Measurements from ENCODE around the gene NDUFA12.
"Not testable (repeated sequence)": the region's sequence is repeated elsewhere in the genome, so short reads cannot be mapped to it uniquely, and the experiment has no call there.

Gene NDUFA12

DNA sequence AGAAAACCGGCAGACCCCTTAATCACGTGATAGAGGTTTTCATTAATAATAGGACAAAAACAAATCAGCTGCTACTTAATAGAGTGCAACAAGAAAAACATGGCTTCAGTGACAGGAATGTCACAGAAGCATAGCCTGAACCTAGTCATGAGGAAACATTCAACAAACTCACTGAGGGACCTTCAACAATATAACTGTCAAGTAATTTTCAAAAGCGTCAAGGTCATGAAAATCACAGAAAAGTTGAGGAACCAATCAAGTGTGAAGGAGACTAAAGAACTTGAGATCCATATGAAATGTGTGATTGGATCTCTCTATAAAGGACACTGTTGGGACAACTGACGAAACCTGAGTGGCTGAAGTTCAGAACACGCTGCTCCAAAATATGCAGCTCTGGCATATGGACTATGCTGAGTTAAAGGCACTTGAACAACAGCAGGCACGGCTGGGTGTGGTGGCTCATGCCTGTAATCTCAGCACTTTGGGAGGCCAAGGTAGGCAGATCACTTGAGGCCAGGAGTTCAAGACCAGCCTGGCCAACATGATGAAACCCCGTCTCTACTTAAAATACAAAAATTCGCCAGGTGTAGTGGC is 16.3 kb downstream of the NDUFA12 start (continued):
- TF ChIP-seq ZNF785 (tag by site-specific recombination; IDR thresholded peaks at IDR 0.05) (no peak), KLF7 (tag by site-specific recombination; IDR thresholded peaks at IDR 0.05; ENCODE audit: borderline replicate concordance) (no peak), ZBTB1 (tag by site-specific recombination; IDR thresholded peaks at IDR 0.05) (no peak), GLIS1 (tag by site-specific recombination; IDR thresholded peaks at IDR 0.05) (no peak), HOXA7 (CRISPR knock-in tag; IDR thresholded peaks at IDR 0.05; ENCODE audit: borderline replicate concordance) (no peak), ZBTB17 (tag by site-specific recombination; IDR thresholded peaks at IDR 0.05) (no peak), TRIM28 (IDR thresholded peaks at IDR 0.05; ENCODE audit: borderline replicate concordance, low read length) (no peak), ZNF555 (tag by site-specific recombination; conservative IDR thresholded peaks at IDR 0.05) (no peak)

DNA sequence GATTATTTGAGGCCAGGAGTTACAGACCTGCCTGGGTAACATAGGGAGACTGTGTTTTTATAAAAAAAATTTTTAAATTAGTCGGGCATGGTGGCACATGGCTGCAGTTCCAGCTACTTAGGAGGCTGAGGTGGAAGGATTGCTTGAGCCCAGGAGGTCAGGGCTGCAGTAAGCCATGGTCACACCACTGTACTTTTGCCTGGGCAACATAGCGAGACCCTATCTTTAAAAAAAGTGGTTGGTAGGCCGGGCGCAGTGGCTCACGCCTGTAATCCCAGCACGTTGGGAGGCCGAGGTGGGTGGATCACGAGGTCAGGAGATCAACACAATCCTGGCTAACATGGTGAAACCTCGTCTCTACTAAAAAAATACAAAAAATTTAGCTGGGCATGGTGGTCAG is 18.4 kb downstream of the NDUFA12 start:
- TF ChIP-seq ZNF121 (tag by site-specific recombination; IDR thresholded peaks at IDR 0.05), result peak; percentile 73
- H3K4me1 ChIP-seq (ENCODE audit: control insufficient read depth, insufficient read depth, low read length); H3K4me3 ChIP-seq (ENCODE audit: low read depth, low read length); H3K27ac ChIP-seq (ENCODE audit: extremely low read depth, low read depth, low read length); H3K36me3 ChIP-seq (ENCODE audit: control insufficient read depth in 2 of 2, insufficient read depth in 1 of 2, low read length in 2 of 2); POLR2A ChIA-PET; H3K9me3 ChIP-seq (ENCODE audit: control insufficient read depth, insufficient read depth, low read depth, low read length): not testable (repeated sequence)
- CTCF ChIA-PET, result interaction anchor here (0.7 kb wide), 1 partner anchor 814 kb away, joined by 3 read pairs; no protein-coding TSS in a partner anchor

DNA sequence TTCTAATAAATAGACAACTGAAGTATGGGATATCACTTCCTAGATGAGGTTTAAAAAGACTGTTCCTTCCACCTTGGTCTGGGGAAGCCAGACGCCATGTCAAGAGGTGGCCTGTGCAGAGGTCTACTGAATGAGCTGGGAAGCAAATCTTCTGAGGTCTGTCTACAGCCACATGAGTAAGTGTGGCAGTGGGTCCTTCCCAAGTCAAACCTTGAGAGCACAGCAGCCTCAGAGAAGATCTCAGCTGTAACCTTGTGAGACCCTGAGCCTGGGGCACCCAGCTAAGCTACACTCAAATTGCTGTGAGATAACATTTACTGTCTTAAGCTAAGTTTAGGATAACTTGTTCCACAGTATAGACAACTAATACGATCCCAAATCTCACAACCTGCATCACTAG is 20.2 kb downstream of the NDUFA12 start:
- Histone ChIP-seq H3K9me3 (ENCODE audit: control insufficient read depth, insufficient read depth, low read depth, low read length) (no peaks in the 10 kb centered on the region), H3K4me1 (ENCODE audit: control insufficient read depth, insufficient read depth, low read length) (no peaks in the 10 kb centered on the region), H3K4me3 (ENCODE audit: low read depth, low read length) (no peak overlapping the region), H3K27ac (ENCODE audit: extremely low read depth, low read depth, low read length) (no peak overlapping the region), H3K36me3 (ENCODE audit: control insufficient read depth in 2 of 2, insufficient read depth in 1 of 2, low read length in 2 of 2) (peaks cover 0 to 3% of the 10 kb centered on the region in 2 experiments; a peak in 2 of 3 replicates)
- CTCF ChIA-PET, result interaction anchor here (0.5 to 1.9 kb wide), 3 partner anchors 15 to 108 kb away, joined by 3 to 6 read pairs (median 4); no protein-coding TSS in a partner anchor
- TF ChIP-seq ZNF274 (IDR thresholded peaks at IDR 0.05; ENCODE audit: low read length) (no peak), ZNF274 (tag by site-specific recombination; IDR thresholded peaks at IDR 0.05; ENCODE audit: borderline replicate concordance) (no peak), ZNF776 (tag by site-specific recombination; IDR thresholded peaks at IDR 0.05; ENCODE audit: borderline replicate concordance) (no peak), ZNF248 (tag by site-specific recombination; IDR thresholded peaks at IDR 0.05) (no peak), ZNF830 (tag by site-specific recombination; IDR thresholded peaks at IDR 0.05; ENCODE audit: low read depth) (no peak), ZNF571 (tag by site-specific recombination; IDR thresholded peaks at IDR 0.05) (no peak), REST (tag by site-specific recombination; IDR thresholded peaks at IDR 0.05) (no peak), TCF7L2 (IDR thresholded peaks at IDR 0.05; ENCODE audit: borderline replicate concordance, low read depth, low read length) (no peak)
- TF ChIP-seq, protein P1, sequence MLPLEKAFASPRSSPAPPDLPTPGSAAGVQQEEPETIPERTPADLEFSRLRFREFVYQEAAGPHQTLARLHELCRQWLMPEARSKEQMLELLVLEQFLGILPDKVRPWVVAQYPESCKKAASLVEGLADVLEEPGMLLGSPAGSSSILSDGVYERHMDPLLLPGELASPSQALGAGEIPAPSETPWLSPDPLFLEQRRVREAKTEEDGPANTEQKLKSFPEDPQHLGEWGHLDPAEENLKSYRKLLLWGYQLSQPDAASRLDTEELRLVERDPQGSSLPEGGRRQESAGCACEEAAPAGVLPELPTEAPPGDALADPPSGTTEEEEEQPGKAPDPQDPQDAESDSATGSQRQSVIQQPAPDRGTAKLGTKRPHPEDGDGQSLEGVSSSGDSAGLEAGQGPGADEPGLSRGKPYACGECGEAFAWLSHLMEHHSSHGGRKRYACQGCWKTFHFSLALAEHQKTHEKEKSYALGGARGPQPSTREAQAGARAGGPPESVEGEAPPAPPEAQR (tag by site-specific recombination; IDR thresholded peaks at IDR 0.05), result no peak
- TF ChIP-seq, protein P2, sequence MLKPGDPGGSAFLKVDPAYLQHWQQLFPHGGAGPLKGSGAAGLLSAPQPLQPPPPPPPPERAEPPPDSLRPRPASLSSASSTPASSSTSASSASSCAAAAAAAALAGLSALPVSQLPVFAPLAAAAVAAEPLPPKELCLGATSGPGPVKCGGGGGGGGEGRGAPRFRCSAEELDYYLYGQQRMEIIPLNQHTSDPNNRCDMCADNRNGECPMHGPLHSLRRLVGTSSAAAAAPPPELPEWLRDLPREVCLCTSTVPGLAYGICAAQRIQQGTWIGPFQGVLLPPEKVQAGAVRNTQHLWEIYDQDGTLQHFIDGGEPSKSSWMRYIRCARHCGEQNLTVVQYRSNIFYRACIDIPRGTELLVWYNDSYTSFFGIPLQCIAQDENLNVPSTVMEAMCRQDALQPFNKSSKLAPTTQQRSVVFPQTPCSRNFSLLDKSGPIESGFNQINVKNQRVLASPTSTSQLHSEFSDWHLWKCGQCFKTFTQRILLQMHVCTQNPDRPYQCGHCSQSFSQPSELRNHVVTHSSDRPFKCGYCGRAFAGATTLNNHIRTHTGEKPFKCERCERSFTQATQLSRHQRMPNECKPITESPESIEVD (tag by site-specific recombination; IDR thresholded peaks at IDR 0.05), result no peak
- POLR2A ChIA-PET, result interaction anchor here (2.8 kb wide), 1 partner anchor 21 kb away, joined by 10 read pairs; the partner anchor contains the start of gene NDUFA12
